Nephron (organoid): Measurements from ENCODE around the gene TSPYL4.

Source experiments
- H3K27ac Mint-ChIP-seq, 3 experiments: 2 replicates each; pipeline ENCODE4 v1.8.0; 2020; ENCODE audit warnings: mixed read lengths in 3 of 3, mild to moderate bottlenecking in 2 of 3, moderate library complexity in 1 of 3
- H3K27me3 Mint-ChIP-seq: 2 replicates; pipeline ENCODE4 v1.8.0; 2021; ENCODE audit warnings: low read depth, mild to moderate bottlenecking, moderate library complexity, mixed read lengths
- H3K36me3 Mint-ChIP-seq: 2 replicates; pipeline ENCODE4 v1.8.0; 2020; ENCODE audit warnings: low read depth, mixed read lengths
- H3K4me1 Mint-ChIP-seq: 2 replicates; pipeline ENCODE4 v1.8.0; 2020; ENCODE audit warnings: mixed read lengths
- H3K4me3 Mint-ChIP-seq, 3 experiments: 2 replicates each; pipeline ENCODE4 v1.8.0; 2020; ENCODE audit warnings: mild to moderate bottlenecking in 3 of 3, mixed read lengths in 3 of 3, moderate library complexity in 2 of 3
- H3K9me3 Mint-ChIP-seq: 2 replicates; pipeline ENCODE4 v1.8.0; 2020; ENCODE audit warnings: mixed read lengths
- CTCF ChIP-seq, 3 experiments: fragments of 200-600 bp; sonication (generic); IDR thresholded peaks; one replicate each; pipeline ENCODE4 v1.5.0; 2021; ENCODE audit warnings: antibody characterized with exemption in 3 of 3; ENCODE audit not compliant: unreplicated experiment in 3 of 3

TSPYL4 gene

GRCh38 chr6:116248577-116248976 lies 5.3 kb downstream of the TSPYL4 start:
- TF ChIP-seq CTCF (IDR thresholded peaks at IDR 0.05; ENCODE audit: unreplicated experiment in 3 of 3): no peak
- Mint-ChIP-seq H3K27me3 (no peaks in the 10 kb centered on the region), H3K4me1 (peaks cover 8% of the 10 kb centered on the region), H3K9me3 (no peaks in the 10 kb centered on the region), H3K4me3 (peak overlapping the region; percentile 12 to 52 (median 43)), H3K36me3 (peaks cover 26% of the 10 kb centered on the region), H3K27ac (no peak overlapping the region)

DNA sequence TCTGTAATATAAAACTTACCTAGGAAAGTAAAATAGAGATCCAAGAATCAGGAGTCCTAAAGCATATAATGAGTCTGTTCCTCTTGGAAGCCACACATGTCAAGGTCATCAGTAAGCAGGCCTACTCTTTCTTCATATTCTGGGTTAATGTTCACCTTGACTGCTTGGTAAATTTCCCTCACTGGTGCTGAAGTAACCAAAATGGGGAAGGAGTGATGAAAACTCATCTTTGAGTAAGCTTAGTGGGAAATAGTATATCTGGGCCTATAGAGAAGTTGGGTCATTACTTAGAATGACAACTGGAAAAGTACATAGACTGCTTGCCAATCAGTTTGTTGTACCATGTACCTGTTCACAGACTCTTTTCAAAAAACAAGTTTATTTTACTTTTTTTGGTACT lies 6.6 kb downstream of the TSPYL4 start:
- Mint-ChIP-seq H3K27me3 (no peaks in the 10 kb centered on the region), H3K4me3 (no peak overlapping the region), H3K4me1 (peaks cover 8% of the 10 kb centered on the region), H3K27ac (no peak overlapping the region), H3K9me3 (no peaks in the 10 kb centered on the region), H3K36me3 (peaks cover 25% of the 10 kb centered on the region)
- no peak for TF ChIP-seq CTCF (IDR thresholded peaks at IDR 0.05; ENCODE audit: unreplicated experiment in 3 of 3)

DNA sequence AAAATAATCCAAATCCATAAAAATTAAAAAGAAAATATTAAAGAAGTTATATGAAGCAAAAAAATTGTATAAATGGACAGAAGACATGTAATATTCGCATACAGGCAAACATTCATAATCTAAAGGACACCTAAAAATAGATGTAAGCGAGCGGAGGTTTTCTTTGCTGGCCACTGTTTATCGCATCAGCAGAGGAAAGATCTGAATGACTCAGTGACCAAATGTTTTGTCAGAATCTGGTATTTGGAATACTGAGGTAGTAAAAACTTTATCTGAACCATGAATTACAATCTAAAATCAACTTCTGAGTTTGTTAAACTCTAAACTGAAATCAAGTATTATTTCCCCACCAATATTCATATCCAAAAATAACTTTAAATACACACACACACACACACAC lies 7.8 kb downstream of the TSPYL4 start:
- Mint-ChIP-seq H3K27me3 (no peaks in the 10 kb centered on the region), H3K9me3 (no peaks in the 10 kb centered on the region), H3K36me3 (peaks cover 19% of the 10 kb centered on the region), H3K4me3 (no peak overlapping the region), H3K4me1 (peaks cover 8% of the 10 kb centered on the region), H3K27ac (no peak overlapping the region)
- TF ChIP-seq CTCF (IDR thresholded peaks at IDR 0.05; ENCODE audit: unreplicated experiment in 3 of 3): no peak

DNA sequence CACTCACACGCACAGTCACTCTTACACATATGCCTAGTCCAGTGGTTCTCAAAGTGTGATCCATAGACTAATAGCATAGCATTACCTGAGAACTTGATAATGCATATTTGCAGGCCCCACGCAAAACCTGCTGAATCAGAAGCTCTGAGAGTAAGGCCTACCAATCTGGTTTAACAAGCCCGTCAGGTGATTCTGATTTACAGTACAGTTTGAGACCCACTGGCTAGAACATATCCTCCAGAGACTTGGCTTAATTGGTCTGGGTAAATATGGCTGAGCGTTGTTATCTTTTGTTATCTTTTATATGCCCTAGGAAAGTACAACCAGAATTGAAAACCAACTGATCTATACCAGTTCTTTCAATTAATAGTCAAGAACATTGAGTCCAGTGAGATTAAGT lies 9.6 kb downstream of the TSPYL4 start:
- no peak for TF ChIP-seq CTCF (IDR thresholded peaks at IDR 0.05; ENCODE audit: unreplicated experiment in 3 of 3)
- Mint-ChIP-seq H3K27ac (no peak overlapping the region), H3K27me3 (no peaks in the 10 kb centered on the region), H3K4me1 (peaks cover 8% of the 10 kb centered on the region), H3K36me3 (peaks cover 20% of the 10 kb centered on the region), H3K4me3 (no peak overlapping the region), H3K9me3 (no peaks in the 10 kb centered on the region)

DNA sequence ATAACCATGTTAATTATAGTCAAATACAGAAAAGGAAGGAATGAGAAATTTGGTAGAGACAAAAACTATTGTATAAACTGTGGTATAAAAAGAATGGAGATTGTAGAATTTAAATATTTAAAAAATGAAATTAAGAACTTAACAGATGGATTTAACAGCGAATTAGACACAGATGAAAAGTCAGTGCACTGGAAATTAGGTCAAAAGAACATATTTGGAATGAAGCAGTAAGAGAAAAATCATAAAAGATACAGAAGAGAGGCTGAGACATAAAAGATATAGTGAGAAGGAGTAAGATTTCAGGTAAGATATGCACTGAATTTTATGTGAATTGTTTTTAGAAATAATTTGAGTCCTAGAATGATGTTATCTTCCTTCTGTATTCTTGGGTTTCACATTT lies 14.0 kb downstream of the TSPYL4 start:
- no peak overlapping the region for H3K4me3 Mint-ChIP-seq
- no peaks in the 10 kb centered on the region for H3K9me3 Mint-ChIP-seq
- no peaks in the 10 kb centered on the region for H3K27me3 Mint-ChIP-seq
- no peak for TF ChIP-seq CTCF (IDR thresholded peaks at IDR 0.05; ENCODE audit: unreplicated experiment in 3 of 3)
- peaks cover 11% of the 10 kb centered on the region for H3K36me3 Mint-ChIP-seq
- H3K4me1 Mint-ChIP-seq: no peaks in the 10 kb centered on the region
- no peak overlapping the region for H3K27ac Mint-ChIP-seq

GRCh38 chr6:116239256-116239655 lies 14.6 kb downstream of the TSPYL4 start:
- no peaks in the 10 kb centered on the region for H3K9me3 Mint-ChIP-seq
- TF ChIP-seq CTCF (IDR thresholded peaks at IDR 0.05; ENCODE audit: unreplicated experiment in 3 of 3): no peak
- peaks cover 11% of the 10 kb centered on the region for H3K36me3 Mint-ChIP-seq
- H3K4me3 Mint-ChIP-seq: no peak overlapping the region
- no peaks in the 10 kb centered on the region for H3K27me3 Mint-ChIP-seq
- no peak overlapping the region for H3K27ac Mint-ChIP-seq
- H3K4me1 Mint-ChIP-seq: no peaks in the 10 kb centered on the region
